ENCODE data around the gene MFN2. TPM values are rescaled to one million over a fixed set of nuclear protein-coding genes. Genes with fewer than 3 reads are reported as not detected.
A peak's percentile ranks its signal among the peaks of the same experiment; 100 is the strongest.
"Not testable (repeated sequence)": the region's sequence is repeated elsewhere in the genome, so short reads cannot be mapped to it uniquely, and the experiment has no call there.

MFN2 gene
- total and polyA plus RNA-seq, 8 donors = 45.4 to 82.0 (median 52.0) TPM

- Histone ChIP-seq H3K4me3 (no peak overlapping the region), H3K36me3 (peaks cover 0 to 100% of the 10 kb centered on the region in 2 donors), H3K9me3 (no peaks in the 10 kb centered on the region), H3K27ac (no peak overlapping the region), H3K27me3 (no peaks in the 10 kb centered on the region), H3K4me1 (no peaks in the 10 kb centered on the region)
- no peak for TF ChIP-seq CTCF (IDR thresholded peaks at IDR 0.05)
- peak; percentile 15 for ATAC-seq
- intact Hi-C loops (cut with DNase I) = no loop called here
- no peak for DNase-seq
Observed at GRCh38 chr1:12001996-12002493, 21.8 kb downstream of the MFN2 start.

DNA sequence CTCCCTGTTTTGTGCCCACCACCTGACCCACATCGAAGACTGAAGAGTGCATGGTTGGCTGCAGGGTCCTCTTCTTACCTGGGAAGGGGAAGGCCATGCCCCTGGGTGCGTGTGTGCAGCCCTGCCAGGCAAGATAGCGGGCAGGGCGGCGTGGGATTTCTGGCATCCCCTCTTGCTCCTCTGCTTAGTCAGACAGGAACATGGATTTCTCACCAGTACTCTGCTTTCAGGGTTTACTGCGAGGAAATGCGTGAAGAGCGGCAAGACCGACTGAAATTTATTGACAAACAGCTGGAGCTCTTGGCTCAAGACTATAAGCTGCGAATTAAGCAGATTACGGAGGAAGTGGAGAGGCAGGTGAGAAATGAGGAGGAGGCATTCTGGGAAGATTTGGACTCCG is 23.5 kb downstream of the MFN2 start:
- Histone ChIP-seq H3K9me3 (no peaks in the 10 kb centered on the region), H3K36me3 (peaks cover 0 to 99% of the 10 kb centered on the region in 2 donors), H3K27ac (no peak overlapping the region), H3K4me3 (no peak overlapping the region), H3K27me3 (no peaks in the 10 kb centered on the region), H3K4me1 (no peaks in the 10 kb centered on the region)
- no peak for TF ChIP-seq CTCF (IDR thresholded peaks at IDR 0.05)
- DNase-seq (no peak), ATAC-seq (no peak)
- intact Hi-C loops (cut with DNase I) = no loop called here

- no peaks in the 10 kb centered on the region for H3K9me3 ChIP-seq
- no peak overlapping the region for H3K4me3 ChIP-seq
- no peak for TF ChIP-seq CTCF (IDR thresholded peaks at IDR 0.05)
- H3K27me3 ChIP-seq = no peaks in the 10 kb centered on the region
- DNase-seq (no peak), ATAC-seq (no peak)
- no peaks in the 10 kb centered on the region for H3K4me1 ChIP-seq
- no peak overlapping the region for H3K27ac ChIP-seq
- intact Hi-C loops (cut with DNase I) = no loop called here
- peaks cover 0 to 97% of the 10 kb centered on the region in 2 donors for H3K36me3 ChIP-seq
Observed at GRCh38 chr1:12005488-12006166, 25.4 kb downstream of the MFN2 start.

DNA sequence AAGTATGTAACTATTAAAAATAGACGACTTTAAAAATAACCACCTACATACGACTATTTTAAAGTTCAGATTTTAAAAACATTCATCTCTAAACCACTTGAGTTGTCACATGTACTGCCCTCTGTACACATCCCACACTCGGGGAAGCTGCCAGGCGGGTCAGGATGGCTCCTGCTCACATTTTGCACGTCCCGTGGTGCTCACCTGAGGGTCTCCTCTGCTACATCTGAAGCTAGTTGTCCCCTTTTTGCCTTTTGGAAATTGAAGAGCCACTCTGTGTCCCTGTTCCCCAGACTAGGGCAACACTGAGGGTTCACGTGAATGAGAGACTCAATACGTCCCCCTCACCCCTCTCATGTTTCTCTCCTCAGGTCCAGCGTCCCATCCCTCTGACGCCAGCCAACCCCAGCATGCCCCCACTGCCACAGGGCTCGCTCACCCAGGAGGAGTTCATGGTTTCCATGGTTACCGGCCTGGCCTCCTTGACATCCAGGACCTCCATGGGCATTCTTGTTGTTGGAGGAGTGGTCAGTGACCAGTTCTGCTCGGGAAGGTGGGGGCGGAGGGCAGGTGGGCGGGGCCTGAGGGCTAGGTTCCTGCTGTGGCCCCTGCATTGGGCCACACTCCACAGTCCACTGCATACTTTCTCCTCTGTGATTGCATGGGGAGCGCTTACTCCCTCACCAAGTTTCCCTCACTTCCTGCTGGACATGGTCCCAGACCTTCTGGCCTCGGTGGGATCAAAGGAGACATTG is 26.1 kb downstream of the MFN2 start:
- no peak for ATAC-seq
- no peak for TF ChIP-seq CTCF (IDR thresholded peaks at IDR 0.05)
- peaks cover 0 to 97% of the 10 kb centered on the region in 2 donors for H3K36me3 ChIP-seq
- H3K4me3 ChIP-seq = no peak overlapping the region
- no peaks in the 10 kb centered on the region for H3K9me3 ChIP-seq
- intact Hi-C loops (cut with DNase I) = no loop called here
- DNase-seq = no peak
- H3K27ac ChIP-seq = no peak overlapping the region
- H3K4me1 ChIP-seq = no peaks in the 10 kb centered on the region
- H3K27me3 ChIP-seq = no peaks in the 10 kb centered on the region

DNA sequence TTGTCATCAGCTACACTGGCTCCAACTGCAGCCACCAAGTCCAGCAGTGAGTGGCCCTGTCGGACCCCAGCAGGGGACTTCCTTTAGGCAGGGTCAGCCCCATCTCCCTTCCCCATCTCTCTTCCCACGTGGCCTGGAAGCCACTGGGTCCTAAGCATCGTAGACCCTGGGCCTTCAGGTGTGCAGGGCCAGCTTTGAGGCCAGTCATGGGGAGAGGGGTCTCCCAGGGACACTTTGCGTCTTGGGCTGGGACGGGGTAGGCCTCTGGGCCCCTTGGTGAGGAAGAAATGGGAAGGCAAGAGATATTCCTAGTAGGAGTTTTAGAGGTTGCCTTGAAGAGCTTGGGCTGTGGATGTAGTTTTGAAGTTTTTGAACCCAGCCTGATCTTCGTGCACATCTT is 27.0 kb downstream of the MFN2 start:
- TF ChIP-seq CTCF (IDR thresholded peaks at IDR 0.05) = no peak
- Histone ChIP-seq H3K36me3 (peaks cover 0 to 97% of the 10 kb centered on the region in 2 donors), H3K9me3 (no peaks in the 10 kb centered on the region), H3K27ac (no peak overlapping the region), H3K4me1 (no peaks in the 10 kb centered on the region), H3K4me3 (no peak overlapping the region), H3K27me3 (no peaks in the 10 kb centered on the region)
- no peak for ATAC-seq
- DNase-seq = no peak
- intact Hi-C loops (cut with DNase I) = no loop called here

DNA sequence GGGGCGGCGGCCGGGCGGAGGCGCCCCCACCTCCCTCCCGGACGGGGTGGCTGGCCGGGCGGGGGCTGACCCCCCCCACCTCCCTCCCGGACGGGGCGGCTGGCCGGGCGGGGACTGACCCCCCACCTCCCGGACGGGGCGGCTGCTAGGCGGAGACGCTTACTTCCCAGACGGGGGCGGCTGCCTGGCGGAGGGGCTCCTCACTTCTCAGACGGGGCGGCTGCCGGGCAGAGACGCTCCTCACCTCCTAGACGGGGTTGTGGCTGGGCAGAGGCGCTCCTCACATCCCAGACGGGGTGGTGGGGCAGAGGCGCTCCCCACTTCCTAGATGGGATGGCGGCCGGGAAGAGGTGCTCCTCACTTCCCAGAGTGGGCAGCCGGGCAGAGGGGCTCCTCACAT is 28.1 kb downstream of the MFN2 start:
- DNase-seq; H3K27me3 ChIP-seq; intact Hi-C loops (cut with DNase I); ATAC-seq; H3K4me1 ChIP-seq; H3K9me3 ChIP-seq; H3K4me3 ChIP-seq; H3K27ac ChIP-seq: not testable (repeated sequence)
- H3K36me3 ChIP-seq = peaks cover 0 to 97% of the 10 kb centered on the region in 2 donors
